K562 (cell line): ENCODE data around the gene CRYBG2. TPM values are rescaled to one million over a fixed set of nuclear protein-coding genes. Genes with fewer than 3 reads are reported as not detected.

Experiments used
- ATAC-seq: fragments of 200-7000 bp; cut with Tn5 transposase; 3 replicates; pipeline ENCODE4 v1.9.1; 2020; ENCODE audit warnings: moderate library complexity
- BruUV-seq: library from RNA; stranded (reverse); fragments of 400-500 nt; replicated peaks from 2 replicates; lab custom pipeline; 2021; lab: Mats Ljungman, UMichigan
- CTCF ChIA-PET: fragments of 300-600 bp; formaldehyde crosslinking; extraction: SDS; loops from one replicate; lab custom pipeline; 2021; ENCODE audit warnings: low intra/inter-chr PET ratio; lab: Yijun Ruan, JAX
- POLR2A ChIA-PET: fragments of 300-600, 350-650 bp; sonication (Branson Sonifier 250); formaldehyde crosslinking; extraction: SDS; loops from one replicate; lab custom pipeline; 2021; ENCODE audit warnings: antibody characterized with exemption, inconsistent platforms; lab: Yijun Ruan, JAX
- DNase-seq, 4 experiments: peaks; one replicate each; pipeline versions ENCODE4 v3.0.0 to v3.0.0-alpha.2; 2011 to 2018; ENCODE audit warnings: low spot score in 3 of 4, mixed read lengths in 3 of 4; ENCODE audit errors: extremely low read depth in 1 of 4
- FAIRE-seq: peaks from 2 replicates; lab custom pipeline; 2011; peaks lifted over from hg19 to GRCh38; lab: Jason Lieb, UNC
- H2AFZ ChIP-seq: 2 replicates; pipeline ENCODE4 v1.6.0; 2011; ENCODE audit warnings: low read depth, low read length, control low read depth, inconsistent platforms
- H3K27ac ChIP-seq: fragments of 200-600 bp; 3 replicates; pipeline ENCODE4 v1.8.0; 2011; ENCODE audit warnings: low read depth, mild to moderate bottlenecking, control low read depth, inconsistent platforms, low read length, moderate library complexity, mixed read lengths; ENCODE audit errors: extremely low read depth
- H3K27me3 ChIP-seq, 2 experiments: fragments of 300-600 bp in 1 of 2; 2 replicates in 1 of 2; 3 replicates in 1 of 2; pipeline versions ENCODE4 v1.6.0 to v1.8.0; 2011; ENCODE audit warnings: inconsistent platforms in 2 of 2, low read length in 2 of 2, mild to moderate bottlenecking in 1 of 2, mixed read lengths in 1 of 2, moderate library complexity in 1 of 2; ENCODE audit not compliant: control insufficient read depth in 2 of 2, insufficient read depth in 2 of 2
- H3K36me3 ChIP-seq: fragments of 300-600 bp; 3 replicates; pipeline ENCODE4 v1.8.0; 2011; ENCODE audit warnings: mild to moderate bottlenecking, low read length, inconsistent platforms; ENCODE audit not compliant: control insufficient read depth, insufficient read depth
- H3K4me1 ChIP-seq, 2 experiments: fragments of 200-600 bp in 1 of 2; replicated peaks in 1 of 2; 2 replicates in 1 of 2; 3 replicates in 1 of 2; pipeline versions ENCODE4 v1.5.1 to v1.8.0; 2011; ENCODE audit warnings: inconsistent platforms in 2 of 2, low read length in 2 of 2, mild to moderate bottlenecking in 1 of 2, mixed read lengths in 1 of 2, moderate library complexity in 1 of 2; ENCODE audit not compliant: control insufficient read depth in 2 of 2, insufficient read depth in 2 of 2
- H3K4me2 ChIP-seq: 2 replicates; pipeline ENCODE4 v1.6.1; 2011; ENCODE audit warnings: low read length, control low read depth, inconsistent platforms, mixed read lengths; ENCODE audit not compliant: insufficient read depth
- H3K4me3 ChIP-seq: fragments of 200-600 bp; sonication (generic), shearing (Covaris generic); 2 replicates; pipeline ENCODE4 v1.5.1; 2016; ENCODE audit warnings: control low read depth, inconsistent platforms
- H3K79me2 ChIP-seq: fragments of 200-600 bp; 3 replicates; pipeline ENCODE4 v1.8.0; 2011; ENCODE audit warnings: low read length, inconsistent platforms; ENCODE audit not compliant: control insufficient read depth, insufficient read depth
- H3K9ac ChIP-seq, 2 experiments: 2 replicates each; pipeline versions ENCODE4 v1.6.0 to v1.6.1; 2011; ENCODE audit warnings: low read depth in 2 of 2, low read length in 2 of 2, control low read depth in 1 of 2, inconsistent platforms in 1 of 2, mild to moderate bottlenecking in 1 of 2, mixed read lengths in 1 of 2; ENCODE audit not compliant: insufficient read depth in 1 of 2
- H3K9me1 ChIP-seq: one replicate; pipeline ENCODE4 v1.6.0; 2011; ENCODE audit warnings: inconsistent platforms, mild to moderate bottlenecking, low read length, moderate library complexity; ENCODE audit not compliant: control insufficient read depth, insufficient read depth
- H3K9me3 ChIP-seq: replicated peaks from 2 replicates; pipeline ENCODE4 v1.5.1; 2011; ENCODE audit warnings: low read depth, low read length, inconsistent platforms; ENCODE audit not compliant: control insufficient read depth, insufficient read depth
- H4K20me1 ChIP-seq: replicated peaks from 2 replicates; pipeline ENCODE4 v1.6.1; 2011; ENCODE audit warnings: low read length, inconsistent platforms, mixed read lengths; ENCODE audit not compliant: control insufficient read depth, insufficient read depth
- ETS2 ChIP-seq: IDR thresholded peaks from 2 replicates; pipeline ENCODE4 v1.6.1; 2016; ENCODE audit warnings: borderline replicate concordance, missing genetic modification characterization, mild to moderate bottlenecking, moderate library complexity, missing compliant biosample characterization; ENCODE audit not compliant: poor library complexity, severe bottlenecking
- HNRNPH1 ChIP-seq: fragments of 200-400 bp; formaldehyde crosslinking; optimal IDR thresholded peaks from 2 replicates; pipeline ENCODE3; 2017; ENCODE audit warnings: low read depth, mild to moderate bottlenecking, low read length, moderate library complexity
- POLR2G ChIP-seq: fragments of 200-400 bp; formaldehyde crosslinking; IDR thresholded peaks from 2 replicates; pipeline ENCODE4 v1.6.1; 2017; ENCODE audit warnings: low read depth, mild to moderate bottlenecking, antibody characterized with exemption, low read length, moderate library complexity
- POU5F1 ChIP-seq: fragments of 150-350 bp; IDR thresholded peaks from 2 replicates; pipeline ENCODE4 v1.6.1; 2014; ENCODE audit warnings: borderline replicate concordance, low read length, low read depth, mild to moderate bottlenecking; ENCODE audit not compliant: partially characterized antibody
- RBFOX2 ChIP-seq: fragments of 200-400 bp; formaldehyde crosslinking; IDR thresholded peaks from 2 replicates; pipeline ENCODE4 v1.6.1; 2017; ENCODE audit warnings: low read depth, mild to moderate bottlenecking, low read length, moderate library complexity
- RFX5 ChIP-seq: IDR thresholded peaks from 2 replicates; pipeline ENCODE4 v1.6.1; 2011; ENCODE audit warnings: low read depth, mild to moderate bottlenecking, improper control_type of control experiment, low read length
- SREBF2 ChIP-seq: sonication (generic); formaldehyde crosslinking; IDR thresholded peaks from 2 replicates; pipeline ENCODE4 v1.4.0; 2020; ENCODE audit warnings: mild to moderate bottlenecking, missing genetic modification reagents
- ZC3H4 ChIP-seq: sonication (generic); formaldehyde crosslinking; IDR thresholded peaks from 2 replicates; pipeline ENCODE4 v1.9.0; 2021; ENCODE audit warnings: missing genetic modification reagents, borderline replicate concordance
- ZEB2 ChIP-seq: fragments of 450-650 bp; IDR thresholded peaks from 2 replicates; pipeline ENCODE4 v1.6.1; 2016
- ZNF41 ChIP-seq: fragments of 250-450 bp; sonication (Bioruptor Pico); conservative IDR thresholded peaks from 2 replicates; pipeline ENCODE4 v1.4.0; 2020; ENCODE audit warnings: mild to moderate bottlenecking
- WGBS: fragments of 100-300 bp; shearing (Covaris generic); methylation state at CpG from one replicate; pipeline ENCODE4 v1.1.6; 2016; ENCODE audit warnings: low coverage, mixed read lengths; ENCODE audit not compliant: insufficient coverage; ENCODE audit errors: missing lambda C conversion rate; 5-methylcytosine and 5-hydroxymethylcytosine counted together
- in situ Hi-C: fragments of 300-500 bp; cut with MboI; formaldehyde crosslinking; loops from 4 replicates; pipeline ENCODE4 v1.15.0; 2018; ENCODE audit warnings: inconsistent platforms, mixed read lengths
- intact Hi-C: fragments of 100-400 bp; cut with micrococcal nuclease; formaldehyde crosslinking; loops from 2 replicates; pipeline ENCODE4 v1.14.2; 2022
- polyA plus RNA-seq, 8 experiments: library from polyadenylated mRNA; depleted of rRNA in 4 of 8; stranded (reverse) in 5 of 8; unstranded in 3 of 8; fragments of >200 nt; fragmentation: Nextera tagmentation in 2 of 8; fragmentation: Illumina TruSeq in 1 of 8; extraction: Ambion mirVana in 2 of 8; extraction: Trizol in 1 of 8; gene quantifications; 2 replicates each; pipeline versions ENCODE4 v1.2.1 to v1.2.3, GENCODE V29; 2011 to 2014; ENCODE audit warnings: inconsistent platforms in 1 of 8, missing spikeins in 1 of 8
- total RNA-seq, 7 experiments: library from RNA; depleted of rRNA in 6 of 7; stranded (reverse); fragments of >200 nt in 6 of 7; fragmentation: Illumina TruSeq in 2 of 7; extraction: Trizol in 2 of 7; gene quantifications; 2 replicates each; pipeline versions ENCODE4 v1.2.1 to v1.2.3, GENCODE V29; 2011 to 2021; ENCODE audit warnings: low replicate concordance in 1 of 7
- TF ChIP-seq, protein P1 (sequence below): IDR thresholded peaks from 3 replicates; pipeline ENCODE4 v1.6.1; 2011; ENCODE audit warnings: borderline replicate concordance, mild to moderate bottlenecking, moderate library complexity; ENCODE audit not compliant: insufficient read length; ENCODE audit errors: extremely low read depth
- TF ChIP-seq, protein P2 (sequence below): fragments of 450-650 bp; IDR thresholded peaks from one replicate; pipeline ENCODE4 v1.6.1; 2018; ENCODE audit warnings: mild to moderate bottlenecking, moderate library complexity; ENCODE audit not compliant: partially characterized antibody
- TF ChIP-seq, protein P3 (sequence below), 2 experiments: fragments of 450-650 bp in 1 of 2; sonication (generic) in 1 of 2; formaldehyde crosslinking; conservative IDR thresholded peaks; 2 replicates each; pipeline versions ENCODE4 v1.4.0 to v1.8.1; 2020 to 2022; ENCODE audit warnings: mild to moderate bottlenecking in 1 of 2, missing genetic modification reagents in 1 of 2
- TF ChIP-seq, protein P4 (sequence below): sonication (generic); formaldehyde crosslinking; IDR thresholded peaks from 2 replicates; pipeline ENCODE4 v1.8.0; 2022; ENCODE audit warnings: missing genetic modification reagents, mild to moderate bottlenecking, borderline replicate concordance

Gene CRYBG2
- total and polyA plus RNA-seq, 9 of the 15 experiments (the other 6 are each of a cell fraction or from before 2014, with no cell fraction given): 0.39 to 8.5 (median 3.7) TPM

DNA sequence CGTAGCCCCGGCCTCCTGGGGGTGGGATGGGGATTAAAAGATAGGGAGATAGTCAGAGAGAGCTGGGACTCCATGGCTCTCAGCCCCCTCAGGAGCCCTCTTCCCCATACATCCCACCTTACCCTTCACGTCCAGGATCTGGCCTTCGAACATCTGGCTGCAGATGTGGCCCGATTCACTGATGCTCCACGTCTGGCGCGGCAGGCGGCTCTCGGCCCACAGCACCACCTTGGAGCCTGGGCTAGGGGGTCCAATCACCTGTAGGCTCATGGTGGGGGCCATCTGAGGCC, 31.9 kb downstream of the CRYBG2 start:
- Histone ChIP-seq H3K9me1 (no peaks in the 10 kb centered on the region), H3K27ac (no peak overlapping the region), H3K4me2 (no peak overlapping the region), H4K20me1 (no peaks in the 10 kb centered on the region), H3K4me1 (peaks cover 34 to 47% of the 10 kb centered on the region in 2 experiments), H3K36me3 (peaks cover 19% of the 10 kb centered on the region; the same call in 2 of the 3 replicates), H3K9me3 (no peaks in the 10 kb centered on the region), H2AFZ (no peak overlapping the region), H3K27me3 (no peaks in the 10 kb centered on the region), H3K9ac (peak overlapping the region in 1 of 2 experiments; percentile 65; a peak in 2 of 4 replicates), H3K79me2 (peaks cover 2% of the 10 kb centered on the region; the same call in 1 of the 3 replicates), H3K4me3 (no peak overlapping the region)
- in situ Hi-C loops (loop anchor here (5.0 kb wide), 1 partner anchor 35 kb away; no protein-coding TSS in a partner anchor), intact Hi-C loops (loop anchor here (5.0 kb wide), 1 partner anchor 210 kb away; the partner anchor contains the start of gene PDIK1L)
- ChIA-PET POLR2A (interaction anchor here (0.6 to 2.8 kb wide), 10 partner anchors 9 to 294 kb away, joined by 3 to 19 read pairs (median 4); partner anchors contain the start of gene SH3BGRL3), CTCF (interaction anchor here (0.5 to 4.4 kb wide), 6 partner anchors 36 to 216 kb away, joined by 3 to 31 read pairs (median 6); no protein-coding TSS in a partner anchor)
- ATAC-seq (no peak), FAIRE-seq (no peak), DNase-seq (no peak)
- 31% methylated on average over 10 of the region's 10 CpGs for WGBS
- BruUV-seq: no TSS peak
- TF ChIP-seq, protein P1, sequence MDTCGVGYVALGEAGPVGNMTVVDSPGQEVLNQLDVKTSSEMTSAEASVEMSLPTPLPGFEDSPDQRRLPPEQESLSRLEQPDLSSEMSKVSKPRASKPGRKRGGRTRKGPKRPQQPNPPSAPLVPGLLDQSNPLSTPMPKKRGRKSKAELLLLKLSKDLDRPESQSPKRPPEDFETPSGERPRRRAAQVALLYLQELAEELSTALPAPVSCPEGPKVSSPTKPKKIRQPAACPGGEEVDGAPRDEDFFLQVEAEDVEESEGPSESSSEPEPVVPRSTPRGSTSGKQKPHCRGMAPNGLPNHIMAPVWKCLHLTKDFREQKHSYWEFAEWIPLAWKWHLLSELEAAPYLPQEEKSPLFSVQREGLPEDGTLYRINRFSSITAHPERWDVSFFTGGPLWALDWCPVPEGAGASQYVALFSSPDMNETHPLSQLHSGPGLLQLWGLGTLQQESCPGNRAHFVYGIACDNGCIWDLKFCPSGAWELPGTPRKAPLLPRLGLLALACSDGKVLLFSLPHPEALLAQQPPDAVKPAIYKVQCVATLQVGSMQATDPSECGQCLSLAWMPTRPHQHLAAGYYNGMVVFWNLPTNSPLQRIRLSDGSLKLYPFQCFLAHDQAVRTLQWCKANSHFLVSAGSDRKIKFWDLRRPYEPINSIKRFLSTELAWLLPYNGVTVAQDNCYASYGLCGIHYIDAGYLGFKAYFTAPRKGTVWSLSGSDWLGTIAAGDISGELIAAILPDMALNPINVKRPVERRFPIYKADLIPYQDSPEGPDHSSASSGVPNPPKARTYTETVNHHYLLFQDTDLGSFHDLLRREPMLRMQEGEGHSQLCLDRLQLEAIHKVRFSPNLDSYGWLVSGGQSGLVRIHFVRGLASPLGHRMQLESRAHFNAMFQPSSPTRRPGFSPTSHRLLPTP: no peak
- TF ChIP-seq, protein P2, sequence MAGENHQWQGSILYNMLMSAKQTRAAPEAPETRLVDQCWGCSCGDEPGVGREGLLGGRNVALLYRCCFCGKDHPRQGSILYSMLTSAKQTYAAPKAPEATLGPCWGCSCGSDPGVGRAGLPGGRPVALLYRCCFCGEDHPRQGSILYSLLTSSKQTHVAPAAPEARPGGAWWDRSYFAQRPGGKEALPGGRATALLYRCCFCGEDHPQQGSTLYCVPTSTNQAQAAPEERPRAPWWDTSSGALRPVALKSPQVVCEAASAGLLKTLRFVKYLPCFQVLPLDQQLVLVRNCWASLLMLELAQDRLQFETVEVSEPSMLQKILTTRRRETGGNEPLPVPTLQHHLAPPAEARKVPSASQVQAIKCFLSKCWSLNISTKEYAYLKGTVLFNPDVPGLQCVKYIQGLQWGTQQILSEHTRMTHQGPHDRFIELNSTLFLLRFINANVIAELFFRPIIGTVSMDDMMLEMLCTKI: no peak
- TF ChIP-seq POLR2G: 0 out of 2 replicates have a peak, but pooled peaks have one; percentile 30
- no peak for TF ChIP-seq HNRNPH1
- 0 out of 2 replicates have a peak, but pooled peaks have one; percentile 27 for TF ChIP-seq RBFOX2
- TF ChIP-seq SREBF2: no peak
- no peak for TF ChIP-seq ZC3H4 (CRISPR knock-in tag)
- no peak for TF ChIP-seq ZEB2
- no peak for TF ChIP-seq ZNF41 (CRISPR knock-in tag)
- TF ChIP-seq, protein P3, sequence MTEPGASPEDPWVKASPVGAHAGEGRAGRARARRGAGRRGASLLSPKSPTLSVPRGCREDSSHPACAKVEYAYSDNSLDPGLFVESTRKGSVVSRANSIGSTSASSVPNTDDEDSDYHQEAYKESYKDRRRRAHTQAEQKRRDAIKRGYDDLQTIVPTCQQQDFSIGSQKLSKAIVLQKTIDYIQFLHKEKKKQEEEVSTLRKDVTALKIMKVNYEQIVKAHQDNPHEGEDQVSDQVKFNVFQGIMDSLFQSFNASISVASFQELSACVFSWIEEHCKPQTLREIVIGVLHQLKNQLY (CRISPR knock-in tag; conservative IDR thresholded peaks at IDR 0.05): no peak
- TF ChIP-seq, protein P4, sequence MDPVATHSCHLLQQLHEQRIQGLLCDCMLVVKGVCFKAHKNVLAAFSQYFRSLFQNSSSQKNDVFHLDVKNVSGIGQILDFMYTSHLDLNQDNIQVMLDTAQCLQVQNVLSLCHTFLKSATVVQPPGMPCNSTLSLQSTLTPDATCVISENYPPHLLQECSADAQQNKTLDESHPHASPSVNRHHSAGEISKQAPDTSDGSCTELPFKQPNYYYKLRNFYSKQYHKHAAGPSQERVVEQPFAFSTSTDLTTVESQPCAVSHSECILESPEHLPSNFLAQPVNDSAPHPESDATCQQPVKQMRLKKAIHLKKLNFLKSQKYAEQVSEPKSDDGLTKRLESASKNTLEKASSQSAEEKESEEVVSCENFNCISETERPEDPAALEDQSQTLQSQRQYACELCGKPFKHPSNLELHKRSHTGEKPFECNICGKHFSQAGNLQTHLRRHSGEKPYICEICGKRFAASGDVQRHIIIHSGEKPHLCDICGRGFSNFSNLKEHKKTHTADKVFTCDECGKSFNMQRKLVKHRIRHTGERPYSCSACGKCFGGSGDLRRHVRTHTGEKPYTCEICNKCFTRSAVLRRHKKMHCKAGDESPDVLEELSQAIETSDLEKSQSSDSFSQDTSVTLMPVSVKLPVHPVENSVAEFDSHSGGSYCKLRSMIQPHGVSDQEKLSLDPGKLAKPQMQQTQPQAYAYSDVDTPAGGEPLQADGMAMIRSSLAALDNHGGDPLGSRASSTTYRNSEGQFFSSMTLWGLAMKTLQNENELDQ (CRISPR knock-in tag): no peak
- no peak for TF ChIP-seq RFX5
- no peak for TF ChIP-seq ETS2 (tag)
- TF ChIP-seq POU5F1: no peak
